DOHH2 (cell line): ENCODE results near the gene MAP3K5.

ENCODE experiments used
- H3F3A ChIP-seq: fragments of 200-600 bp; sonication (generic), shearing (Covaris generic); 2 replicates; pipeline ENCODE4 v1.6.0; 2016; ENCODE audit warnings: antibody characterized with exemption, mild to moderate bottlenecking; ENCODE audit not compliant: control insufficient read depth, insufficient read depth
- H3K27ac ChIP-seq: fragments of 200-600 bp; sonication (generic); 2 replicates; pipeline ENCODE4 v1.5.1; 2014; ENCODE audit warnings: low read depth, mild to moderate bottlenecking, low read length, moderate library complexity
- H3K27me3 ChIP-seq: fragments of 200-600 bp; sonication (generic); 2 replicates; pipeline ENCODE4 v1.6.1; 2014; ENCODE audit warnings: mild to moderate bottlenecking, low read length, mixed read lengths; ENCODE audit not compliant: control insufficient read depth
- H3K36me3 ChIP-seq: fragments of 200-600 bp; sonication (generic); 2 replicates; pipeline ENCODE4 v1.6.1; 2014; ENCODE audit warnings: mild to moderate bottlenecking, low read length, moderate library complexity, mixed read lengths; ENCODE audit not compliant: control insufficient read depth
- H3K4me1 ChIP-seq: fragments of 200-600 bp; sonication (generic); 2 replicates; pipeline ENCODE4 v1.6.1; 2014; ENCODE audit warnings: mild to moderate bottlenecking, low read length, mixed read lengths; ENCODE audit not compliant: control insufficient read depth
- H3K4me2 ChIP-seq: fragments of 200-600 bp; sonication (generic); 2 replicates; pipeline ENCODE4 v1.6.0; 2014; ENCODE audit warnings: mild to moderate bottlenecking, low read length, moderate library complexity
- H3K4me3 ChIP-seq: fragments of 200-600 bp; sonication (generic); 2 replicates; pipeline ENCODE4 v1.5.1; 2014; ENCODE audit warnings: mild to moderate bottlenecking, low read length, mixed read lengths
- H3K79me2 ChIP-seq: fragments of 200-600 bp; sonication (generic); 2 replicates; pipeline ENCODE4 v1.6.1; 2014; ENCODE audit warnings: mild to moderate bottlenecking, low read length, mixed read lengths; ENCODE audit not compliant: control insufficient read depth
- H3K9me2 ChIP-seq: fragments of 200-600 bp; sonication (generic); replicated peaks from 2 replicates; pipeline ENCODE4 v1.6.1; 2014; ENCODE audit warnings: mild to moderate bottlenecking, low read length, mixed read lengths; ENCODE audit not compliant: control insufficient read depth
- H3K9me3 ChIP-seq: fragments of 200-600 bp; sonication (generic); 2 replicates; pipeline ENCODE4 v1.6.1; 2014; ENCODE audit warnings: antibody characterized with exemption, low read length, mixed read lengths; ENCODE audit not compliant: control insufficient read depth, insufficient read depth
- H4K20me1 ChIP-seq: fragments of 200-600 bp; sonication (generic); 2 replicates; pipeline ENCODE4 v1.6.0; 2014; ENCODE audit warnings: low read depth, mild to moderate bottlenecking, antibody characterized with exemption, low read length, moderate library complexity; ENCODE audit not compliant: control insufficient read depth, insufficient read depth
- CTCF ChIP-seq: fragments of 200-600 bp; sonication (generic); IDR thresholded peaks from one replicate; pipeline ENCODE4 v1.5.1; 2014; ENCODE audit warnings: antibody characterized with exemption, mild to moderate bottlenecking, low read depth, low read length; ENCODE audit not compliant: poor library complexity, severe bottlenecking
- EZH2phosphoT487 ChIP-seq: fragments of 200-600 bp; sonication (generic); IDR thresholded peaks from 2 replicates; pipeline ENCODE4 v1.6.1; 2017; ENCODE audit warnings: borderline replicate concordance, mild to moderate bottlenecking, antibody characterized with exemption, low read length, moderate library complexity, mixed read lengths

The MAP3K5 gene

GRCh38 chr6:136757150-136757549 is 35.1 kb downstream of the MAP3K5 start:
- H3F3A ChIP-seq = no peaks in the 10 kb centered on the region
- H3K4me2 ChIP-seq = no peak overlapping the region
- no peaks in the 10 kb centered on the region for H3K36me3 ChIP-seq
- H3K4me1 ChIP-seq = peaks cover 11% of the 10 kb centered on the region
- no peak overlapping the region for H3K4me3 ChIP-seq
- H4K20me1 ChIP-seq = no peaks in the 10 kb centered on the region
- no peaks in the 10 kb centered on the region for H3K79me2 ChIP-seq
- TF ChIP-seq CTCF = no peak
- TF ChIP-seq EZH2phosphoT487 = no peak
- no peaks in the 10 kb centered on the region for H3K9me3 ChIP-seq
- H3K27me3 ChIP-seq = peaks cover 6% of the 10 kb centered on the region; the same call in 1 of the 2 replicates
- no peaks in the 10 kb centered on the region for H3K9me2 ChIP-seq
- H3K27ac ChIP-seq = no peak overlapping the region

- H3K79me2 ChIP-seq = no peaks in the 10 kb centered on the region
- TF ChIP-seq CTCF (no peak), EZH2phosphoT487 (no peak)
- H3K36me3 ChIP-seq = no peaks in the 10 kb centered on the region
- no peaks in the 10 kb centered on the region for H3K9me2 ChIP-seq
- no peaks in the 10 kb centered on the region for H3F3A ChIP-seq
- peaks cover 3% of the 10 kb centered on the region; the same call in 1 of the 2 replicates for H3K27me3 ChIP-seq
- no peak overlapping the region for H3K4me2 ChIP-seq
- H3K4me1 ChIP-seq = no peaks in the 10 kb centered on the region
- no peaks in the 10 kb centered on the region for H4K20me1 ChIP-seq
- H3K4me3 ChIP-seq = no peak overlapping the region
- no peaks in the 10 kb centered on the region for H3K9me3 ChIP-seq
- H3K27ac ChIP-seq = no peak overlapping the region
Measured at GRCh38 chr6:136754820-136755219, 37.5 kb downstream of the MAP3K5 start.

GRCh38 chr6:136753624-136754023 is 38.7 kb downstream of the MAP3K5 start:
- TF ChIP-seq EZH2phosphoT487 (no peak), CTCF (no peak)
- Histone ChIP-seq H4K20me1 (no peaks in the 10 kb centered on the region), H3K4me1 (no peaks in the 10 kb centered on the region), H3K4me2 (no peak overlapping the region), H3K27me3 (peaks cover 3% of the 10 kb centered on the region; the same call in 1 of the 2 replicates), H3K79me2 (no peaks in the 10 kb centered on the region), H3K4me3 (no peak overlapping the region), H3F3A (no peaks in the 10 kb centered on the region), H3K9me2 (no peaks in the 10 kb centered on the region), H3K36me3 (no peaks in the 10 kb centered on the region), H3K9me3 (no peaks in the 10 kb centered on the region), H3K27ac (no peak overlapping the region)
